HepG2 (cell line): ENCODE results near the gene PDE9A. TPM values are rescaled to one million over a fixed set of nuclear protein-coding genes. Genes with fewer than 3 reads are reported as not detected.
A peak's percentile ranks its signal among the peaks of the same experiment; 100 is the strongest.

Source experiments
- ATAC-seq: fragments of 200-7000 bp; cut with Tn5 transposase; 3 replicates; pipeline ENCODE4 v1.9.1; 2020; ENCODE audit warnings: mild to moderate bottlenecking, moderate library complexity
- BruUV-seq: library from RNA; stranded (reverse); fragments of 400-500 nt; replicated peaks from 2 replicates; lab custom pipeline; 2021; lab: Mats Ljungman, UMichigan
- CTCF ChIA-PET: fragments of 300-600 bp; formaldehyde crosslinking; extraction: SDS; loops from one replicate; lab custom pipeline; 2021; ENCODE audit warnings: low total read pairs, inconsistent platforms, low intra/inter-chr PET ratio; lab: Yijun Ruan, JAX
- POLR2A ChIA-PET: fragments of 350-600 bp; sonication (Branson Sonifier 250); formaldehyde crosslinking; loops from one replicate; lab custom pipeline; 2020; ENCODE audit warnings: antibody characterized with exemption, inconsistent platforms; lab: Yijun Ruan, JAX
- DNase-seq: peaks from one replicate; pipeline ENCODE4 v3.0.0-alpha.2; 2015; ENCODE audit warnings: low spot score
- FAIRE-seq: peaks from 3 replicates; lab custom pipeline; 2011; peaks lifted over from hg19 to GRCh38; lab: Jason Lieb, UNC
- H2AFZ ChIP-seq: one replicate; pipeline ENCODE4 v1.6.1; 2011; ENCODE audit warnings: low read length, inconsistent platforms
- H3K27ac ChIP-seq: fragments of 300-600 bp; 3 replicates; pipeline ENCODE4 v1.8.0; 2011; ENCODE audit warnings: mixed run types, mild to moderate bottlenecking, mixed read lengths, low read length, inconsistent platforms; ENCODE audit not compliant: insufficient read depth; ENCODE audit errors: extremely low read length
- H3K27me3 ChIP-seq, 2 experiments: fragments of 200-600 bp in 1 of 2; 2 replicates in 1 of 2; 3 replicates in 1 of 2; pipeline versions ENCODE4 v1.6.0 to v1.8.0; 2011; ENCODE audit warnings: low read length in 2 of 2, mild to moderate bottlenecking in 2 of 2, moderate library complexity in 2 of 2, inconsistent platforms in 1 of 2; ENCODE audit not compliant: insufficient read depth in 2 of 2, control insufficient read depth in 1 of 2
- H3K36me3 ChIP-seq, 2 experiments: fragments of 200-600 bp in 1 of 2; replicated peaks in 1 of 2; 2 replicates in 1 of 2; 3 replicates in 1 of 2; pipeline versions ENCODE4 v1.5.1 to v1.8.0; 2011; ENCODE audit warnings: low read length in 2 of 2, inconsistent platforms in 1 of 2; ENCODE audit not compliant: insufficient read depth in 2 of 2, control insufficient read depth in 1 of 2
- H3K4me1 ChIP-seq: 2 replicates; pipeline ENCODE4 v1.5.1; 2012; ENCODE audit warnings: low read length, inconsistent platforms; ENCODE audit not compliant: insufficient read depth
- H3K4me2 ChIP-seq: 2 replicates; pipeline ENCODE4 v1.6.0; 2011; ENCODE audit warnings: low read depth, low read length, inconsistent platforms
- H3K4me3 ChIP-seq, 3 experiments: fragments of 200-600 bp in 1 of 3; sonication (generic), shearing (Covaris generic) in 1 of 3; replicated peaks in 1 of 3; 2 replicates each; pipeline ENCODE4 v1.5.1; 2011 to 2016; ENCODE audit warnings: low read length in 3 of 3, inconsistent platforms in 2 of 3, low read depth in 2 of 3, mild to moderate bottlenecking in 2 of 3, control low read depth in 1 of 3, mixed read lengths in 1 of 3; ENCODE audit not compliant: insufficient read depth in 1 of 3
- H3K79me2 ChIP-seq: one replicate; pipeline ENCODE4 v1.6.1; 2011; ENCODE audit warnings: low read length, inconsistent platforms; ENCODE audit not compliant: insufficient read depth
- H3K9ac ChIP-seq: 2 replicates; pipeline ENCODE4 v1.6.0; 2011; ENCODE audit warnings: mild to moderate bottlenecking, low read depth, low read length, inconsistent platforms; ENCODE audit not compliant: insufficient read depth
- H3K9me3 ChIP-seq: 2 replicates; pipeline ENCODE4 v1.5.1; 2012; ENCODE audit warnings: mild to moderate bottlenecking, low read length
- H4K20me1 ChIP-seq: 2 replicates; pipeline ENCODE4 v1.6.0; 2011; ENCODE audit warnings: inconsistent platforms, mild to moderate bottlenecking, low read length, moderate library complexity; ENCODE audit not compliant: insufficient read depth
- ATF5 ChIP-seq: sonication (generic); formaldehyde crosslinking; IDR thresholded peaks from 2 replicates; pipeline ENCODE4 v1.4.0; 2020; ENCODE audit warnings: mild to moderate bottlenecking, low read depth, missing genetic modification reagents
- ATF7 ChIP-seq, 2 experiments: fragments of 450-650 bp in 1 of 2; sonication (generic) in 1 of 2; formaldehyde crosslinking in 1 of 2; IDR thresholded peaks; 2 replicates each; pipeline versions ENCODE4 v1.4.0 to v1.6.1; 2016 to 2020; ENCODE audit warnings: antibody characterized with exemption in 1 of 2, mild to moderate bottlenecking in 1 of 2, missing genetic modification reagents in 1 of 2
- CREB1 ChIP-seq, 2 experiments: fragments of 450-650 bp in 1 of 2; IDR thresholded peaks; 2 replicates each; pipeline ENCODE4 v1.6.1; 2016 to 2017; ENCODE audit warnings: control low read depth in 1 of 2, mild to moderate bottlenecking in 1 of 2, missing compliant biosample characterization in 1 of 2, missing genetic modification characterization in 1 of 2
- FOXA1 ChIP-seq, 2 experiments: fragments of 450-650 bp in 1 of 2; sonication (generic) in 1 of 2; formaldehyde crosslinking in 1 of 2; IDR thresholded peaks; 2 replicates each; pipeline versions ENCODE4 v1.4.0 to v1.6.1; 2016 to 2020; ENCODE audit warnings: missing genetic modification reagents in 1 of 2
- FOXA3 ChIP-seq: IDR thresholded peaks from 2 replicates; pipeline ENCODE4 v1.6.1; 2016; ENCODE audit warnings: missing genetic modification reagents, missing compliant biosample characterization
- FOXP1 ChIP-seq, 2 experiments: fragments of 450-650 bp in 1 of 2; IDR thresholded peaks; 2 replicates each; pipeline ENCODE4 v1.6.1; 2017 to 2018; ENCODE audit warnings: antibody characterized with exemption in 1 of 2
- MAF1 ChIP-seq: sonication (generic); formaldehyde crosslinking; IDR thresholded peaks from 2 replicates; pipeline ENCODE4 v1.5.0; 2020; ENCODE audit warnings: missing genetic modification reagents, borderline replicate concordance
- SP1 ChIP-seq, 2 experiments: fragments of 450-650 bp in 1 of 2; sonication (generic) in 1 of 2; formaldehyde crosslinking in 1 of 2; IDR thresholded peaks; 2 replicates each; pipeline versions ENCODE4 v1.4.0 to v1.6.1; 2016 to 2020; ENCODE audit warnings: missing genetic modification reagents in 1 of 2
- XRCC5 ChIP-seq: fragments of 200-400 bp; formaldehyde crosslinking; optimal IDR thresholded peaks from 2 replicates; pipeline ENCODE3; 2017; ENCODE audit warnings: mild to moderate bottlenecking, low read length
- ZNF282 ChIP-seq: fragments of 450-650 bp; IDR thresholded peaks from 2 replicates; pipeline ENCODE4 v1.6.1; 2018; ENCODE audit not compliant: partially characterized antibody
- ZNF3 ChIP-seq: IDR thresholded peaks from 2 replicates; pipeline ENCODE4 v1.7.0; 2017; ENCODE audit warnings: inconsistent platforms
- ZNF335 ChIP-seq: sonication (generic); formaldehyde crosslinking; IDR thresholded peaks from 2 replicates; pipeline ENCODE4 v1.4.0; 2020; ENCODE audit warnings: missing genetic modification reagents
- ZNF713 ChIP-seq: sonication (generic); formaldehyde crosslinking; IDR thresholded peaks from 2 replicates; pipeline ENCODE4 v1.4.0; 2020; ENCODE audit warnings: mild to moderate bottlenecking, missing genetic modification reagents
- WGBS: methylation state at CpG from one replicate; pipeline ENCODE4 v1.1.6; 2017; ENCODE audit warnings: low lambda C conversion rate; 5-methylcytosine and 5-hydroxymethylcytosine counted together
- in situ Hi-C: cut with HindIII; loops from 2 replicates; pipeline ENCODE4 v1.10.0; 2017; ENCODE audit warnings: low pct_unique_long_range_greater_than_20kb; ENCODE audit not compliant: extremely low pct_ligation_motif_present
- intact Hi-C: fragments of 100-400 bp; cut with micrococcal nuclease; formaldehyde crosslinking; loops from one replicate; pipeline ENCODE4 v1.10.0; 2022; ENCODE audit not compliant: unreplicated experiment
- polyA plus RNA-seq, 8 experiments: library from polyadenylated mRNA; depleted of rRNA in 3 of 8; stranded (reverse) in 7 of 8; unstranded in 1 of 8; fragments of >200 nt; fragmentation: Illumina TruSeq in 4 of 8; extraction: Trizol in 4 of 8; gene quantifications; 2 replicates each; pipeline versions ENCODE4 v1.2.1 to v1.2.3, GENCODE V29; 2011 to 2016; ENCODE audit warnings: low read depth in 4 of 8, missing spikeins in 1 of 8, mixed read lengths in 1 of 8; ENCODE audit not compliant: insufficient read depth in 1 of 8
- total RNA-seq, 5 experiments: library from RNA; depleted of rRNA; stranded (reverse); fragments of >200 nt; fragmentation: Illumina TruSeq; extraction: Trizol; gene quantifications; 2 replicates each; pipeline ENCODE4 v1.2.3, GENCODE V29; 2016; ENCODE audit warnings: low read depth in 1 of 5

The PDE9A gene
- total and polyA plus RNA-seq, 2 of the 13 experiments (the other 11 are each of a cell fraction or from before 2014, with no cell fraction given), result 4.6 to 19.7 TPM

GRCh38 chr21:42644223-42645208 lies 8.9 kb upstream of the PDE9A start:
- Histone ChIP-seq H3K4me3 (no peak overlapping the region), H3K27ac (no peak overlapping the region), H3K79me2 (no peaks in the 10 kb centered on the region), H3K36me3 (no peaks in the 10 kb centered on the region), H3K4me2 (no peak overlapping the region), H3K9ac (no peak overlapping the region), H3K4me1 (peaks cover 11% of the 10 kb centered on the region), H2AFZ (no peak overlapping the region), H4K20me1 (no peaks in the 10 kb centered on the region), H3K9me3 (no peaks in the 10 kb centered on the region), H3K27me3 (peaks cover 12 to 53% of the 10 kb centered on the region in 2 experiments)
- no peak for DNase-seq
- intact Hi-C loops, result no loop called here
- CTCF ChIA-PET, result no interaction called here
- POLR2A ChIA-PET, result no interaction called here
- FAIRE-seq, result no peak
- no TSS peak for BruUV-seq
- 19% methylated on average over 17 of the region's 21 CpGs for WGBS
- ATAC-seq, result peak; percentile 64
- TF ChIP-seq ZNF3 (CRISPR knock-in tag), result peak; percentile 79; the same call in 1 of the 2 replicates
- 0 out of 2 replicates have a peak, but pooled peaks have one; percentile 40 for TF ChIP-seq CREB1 (IDR thresholded peaks at IDR 0.05)
- TF ChIP-seq CREB1 (CRISPR knock-in tag; IDR thresholded peaks at IDR 0.05), result no peak
- TF ChIP-seq ZNF282, result no peak
- TF ChIP-seq ATF5 (CRISPR knock-in tag), result no peak
- no peak for TF ChIP-seq XRCC5
- no peak for TF ChIP-seq FOXP1 (IDR thresholded peaks at IDR 0.05)
- peak; percentile 36; the same call in 1 of the 2 replicates for TF ChIP-seq FOXP1 (CRISPR knock-in tag; IDR thresholded peaks at IDR 0.05)
- peak; percentile 90 for TF ChIP-seq ATF7 (IDR thresholded peaks at IDR 0.05)
- no peak for TF ChIP-seq ATF7 (CRISPR knock-in tag; IDR thresholded peaks at IDR 0.05)
- TF ChIP-seq ZNF335 (CRISPR knock-in tag), result peak; percentile 62; the same call in 1 of the 2 replicates
- TF ChIP-seq FOXA1 (IDR thresholded peaks at IDR 0.05), result no peak
- TF ChIP-seq FOXA1 (CRISPR knock-in tag; IDR thresholded peaks at IDR 0.05), result 0 out of 2 replicates have a peak, but pooled peaks have one; percentile 34
- 0 out of 2 replicates have a peak, but pooled peaks have one; percentile 30 for TF ChIP-seq FOXA3 (CRISPR knock-in tag)
- TF ChIP-seq ZNF713, result no peak
- TF ChIP-seq MAF1, result no peak
- TF ChIP-seq SP1 (IDR thresholded peaks at IDR 0.05), result no peak
- TF ChIP-seq SP1 (CRISPR knock-in tag; IDR thresholded peaks at IDR 0.05), result no peak
- in situ Hi-C loops, result no loop called here
